ENCODE measurements around the gene UBE2L3. TPM values are rescaled to one million over a fixed set of nuclear protein-coding genes. Genes with fewer than 3 reads are reported as not detected.
A peak's percentile ranks its signal among the peaks of the same experiment; 100 is the strongest.
"Not testable (repeated sequence)": the region's sequence is repeated elsewhere in the genome, so short reads cannot be mapped to it uniquely, and the experiment has no call there.

Gene UBE2L3
- total and polyA plus RNA-seq, 2 of the 13 experiments (the other 11 are each of a cell fraction or from before 2014, with no cell fraction given), result 30.2 to 58.1 TPM

- DNase-seq (ENCODE audit: low spot score); H3K79me2 ChIP-seq (ENCODE audit: insufficient read depth, low read length); H4K20me1 ChIP-seq (ENCODE audit: insufficient read depth, low read length); H3K4me3 ChIP-seq (replicated peaks in 1 of 3; ENCODE audit: insufficient read depth in 1 of 3, low read depth in 2 of 3, low read length in 3 of 3); H3K27me3 ChIP-seq (ENCODE audit: control insufficient read depth in 1 of 2, insufficient read depth in 2 of 2, low read length in 2 of 2); H3K36me3 ChIP-seq (replicated peaks in 1 of 2; ENCODE audit: control insufficient read depth in 1 of 2, insufficient read depth in 2 of 2, low read length in 2 of 2); H3K9me3 ChIP-seq (ENCODE audit: low read length); in situ Hi-C loops (cut with HindIII; ENCODE audit: extremely low pct_ligation_motif_present, low pct_unique_long_range_greater_than_20kb); H3K4me2 ChIP-seq (ENCODE audit: low read depth, low read length); FAIRE-seq; POLR2A ChIA-PET; H3K9ac ChIP-seq (ENCODE audit: insufficient read depth, low read depth, low read length); H2AFZ ChIP-seq (ENCODE audit: low read length); CTCF ChIA-PET (ENCODE audit: low intra/inter-chr PET ratio, low total read pairs); intact Hi-C loops (cut with micrococcal nuclease; ENCODE audit: unreplicated experiment); BruUV-seq (replicated peaks); H3K27ac ChIP-seq (ENCODE audit: extremely low read length, insufficient read depth, low read length): not testable (repeated sequence)
- 13% methylated on average over 3 of the region's 10 CpGs for WGBS (ENCODE audit: low lambda C conversion rate)
- ATAC-seq, result peak; percentile 45
- peaks cover 14% of the 10 kb centered on the region for H3K4me1 ChIP-seq (ENCODE audit: insufficient read depth, low read length)
These were observed 8.0 kb upstream of the UBE2L3 start for GRCh38 chr22:21559345-21560125.

- CTCF ChIA-PET (ENCODE audit: low intra/inter-chr PET ratio, low total read pairs); BruUV-seq (replicated peaks); H3K4me2 ChIP-seq (ENCODE audit: low read depth, low read length); FAIRE-seq; in situ Hi-C loops (cut with HindIII; ENCODE audit: extremely low pct_ligation_motif_present, low pct_unique_long_range_greater_than_20kb); H3K9me3 ChIP-seq (ENCODE audit: low read length); H3K9ac ChIP-seq (ENCODE audit: insufficient read depth, low read depth, low read length); H3K36me3 ChIP-seq (replicated peaks in 1 of 2; ENCODE audit: control insufficient read depth in 1 of 2, insufficient read depth in 2 of 2, low read length in 2 of 2); H3K27ac ChIP-seq (ENCODE audit: extremely low read length, insufficient read depth, low read length); H3K27me3 ChIP-seq (ENCODE audit: control insufficient read depth in 1 of 2, insufficient read depth in 2 of 2, low read length in 2 of 2); H4K20me1 ChIP-seq (ENCODE audit: insufficient read depth, low read length); H3K79me2 ChIP-seq (ENCODE audit: insufficient read depth, low read length); intact Hi-C loops (cut with micrococcal nuclease; ENCODE audit: unreplicated experiment); H3K4me3 ChIP-seq (replicated peaks in 1 of 3; ENCODE audit: insufficient read depth in 1 of 3, low read depth in 2 of 3, low read length in 3 of 3); ATAC-seq; POLR2A ChIA-PET; DNase-seq (ENCODE audit: low spot score); H2AFZ ChIP-seq (ENCODE audit: low read length): not testable (repeated sequence)
- H3K4me1 ChIP-seq (ENCODE audit: insufficient read depth, low read length), result peaks cover 15% of the 10 kb centered on the region
- whole genome bisulfite sequencing (ENCODE audit: low lambda C conversion rate), result 6% methylated on average over 1 of the region's 3 CpGs
These were observed 6.9 kb upstream of the UBE2L3 start for GRCh38 chr22:21560657-21561056.

GRCh38 chr22:21563912-21564311, 3.6 kb upstream of the UBE2L3 start:
- Histone ChIP-seq H3K79me2 (ENCODE audit: insufficient read depth, low read length) (peaks cover 14% of the 10 kb centered on the region), H3K27me3 (ENCODE audit: control insufficient read depth in 1 of 2, insufficient read depth in 2 of 2, low read length in 2 of 2) (no peaks in the 10 kb centered on the region; a peak in 1 of 5 replicates), H4K20me1 (ENCODE audit: insufficient read depth, low read length) (peaks cover 9% of the 10 kb centered on the region; the same call in 1 of the 2 replicates), H3K36me3 (replicated peaks in 1 of 2; ENCODE audit: control insufficient read depth in 1 of 2, insufficient read depth in 2 of 2, low read length in 2 of 2) (no peaks in the 10 kb centered on the region), H3K9me3 (ENCODE audit: low read length) (no peaks in the 10 kb centered on the region), H3K4me2 (ENCODE audit: low read depth, low read length) (no peak overlapping the region), H3K4me1 (ENCODE audit: insufficient read depth, low read length) (peaks cover 19% of the 10 kb centered on the region), H3K27ac (ENCODE audit: extremely low read length, insufficient read depth, low read length) (no peak overlapping the region), H3K4me3 (replicated peaks in 1 of 3; ENCODE audit: insufficient read depth in 1 of 3, low read depth in 2 of 3, low read length in 3 of 3) (no peak overlapping the region), H2AFZ (ENCODE audit: low read length) (no peak overlapping the region), H3K9ac (ENCODE audit: insufficient read depth, low read depth, low read length) (no peak overlapping the region)
- WGBS (ENCODE audit: low lambda C conversion rate), result 83% methylated on average over 8 of the region's 8 CpGs
- DNase-seq (ENCODE audit: low spot score) (no peak), ATAC-seq (no peak), FAIRE-seq (no peak)
- BruUV-seq (replicated peaks), result no TSS peak
- ChIA-PET POLR2A (interaction anchor here (0.8 kb wide), 1 partner anchor 10 kb away, joined by 3 read pairs; no protein-coding TSS in a partner anchor), CTCF (ENCODE audit: low intra/inter-chr PET ratio, low total read pairs) (no interaction called here)
- intact Hi-C loops (cut with micrococcal nuclease; ENCODE audit: unreplicated experiment) (no loop called here), in situ Hi-C loops (cut with HindIII; ENCODE audit: extremely low pct_ligation_motif_present, low pct_unique_long_range_greater_than_20kb) (no loop called here)
- TF ChIP-seq ZNF543 (CRISPR knock-in tag; IDR thresholded peaks at IDR 0.05), result no peak
- TF ChIP-seq ZNF75D (CRISPR knock-in tag; IDR thresholded peaks at IDR 0.05; ENCODE audit: borderline replicate concordance), result no peak
- no peak for TF ChIP-seq KDM3A (CRISPR knock-in tag; IDR thresholded peaks at IDR 0.05; ENCODE audit: low read depth)
- no peak for TF ChIP-seq CC2D1A (CRISPR knock-in tag; IDR thresholded peaks at IDR 0.05)
- no peak for TF ChIP-seq LCORL (IDR thresholded peaks at IDR 0.05)
- TF ChIP-seq LCORL (CRISPR knock-in tag; IDR thresholded peaks at IDR 0.05), result no peak
- no peak for TF ChIP-seq PBX3 (CRISPR knock-in tag; IDR thresholded peaks at IDR 0.05; ENCODE audit: borderline replicate concordance)
- TF ChIP-seq CHD2 (IDR thresholded peaks at IDR 0.05; ENCODE audit: low read depth, low read length), result no peak
- TF ChIP-seq ZFX (CRISPR knock-in tag; IDR thresholded peaks at IDR 0.05; ENCODE audit: low read depth), result no peak
- TF ChIP-seq ZNF549 (CRISPR knock-in tag; IDR thresholded peaks at IDR 0.05), result no peak
